ENCODE measurements around the gene DDX31.

Gene DDX31

GRCh38 chr9:132610661-132611060, 59.1 kb downstream of the DDX31 start:
- ChIA-PET CTCF (no interaction called here), POLR2A (no interaction called here)
- TF ChIP-seq NFRKB (IDR thresholded peaks at IDR 0.05) (no peak), L3MBTL2 (conservative IDR thresholded peaks at IDR 0.05) (no peak), HDGF (IDR thresholded peaks at IDR 0.05; ENCODE audit: borderline replicate concordance) (no peak), LEF1 (IDR thresholded peaks at IDR 0.05; ENCODE audit: borderline replicate concordance) (no peak)
- TF ChIP-seq, protein P1, sequence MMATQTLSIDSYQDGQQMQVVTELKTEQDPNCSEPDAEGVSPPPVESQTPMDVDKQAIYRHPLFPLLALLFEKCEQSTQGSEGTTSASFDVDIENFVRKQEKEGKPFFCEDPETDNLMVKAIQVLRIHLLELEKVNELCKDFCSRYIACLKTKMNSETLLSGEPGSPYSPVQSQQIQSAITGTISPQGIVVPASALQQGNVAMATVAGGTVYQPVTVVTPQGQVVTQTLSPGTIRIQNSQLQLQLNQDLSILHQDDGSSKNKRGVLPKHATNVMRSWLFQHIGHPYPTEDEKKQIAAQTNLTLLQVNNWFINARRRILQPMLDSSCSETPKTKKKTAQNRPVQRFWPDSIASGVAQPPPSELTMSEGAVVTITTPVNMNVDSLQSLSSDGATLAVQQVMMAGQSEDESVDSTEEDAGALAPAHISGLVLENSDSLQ (IDR thresholded peaks at IDR 0.05) = no peak
- no peak for DNase-seq (ENCODE audit: extremely low spot score)

DNA sequence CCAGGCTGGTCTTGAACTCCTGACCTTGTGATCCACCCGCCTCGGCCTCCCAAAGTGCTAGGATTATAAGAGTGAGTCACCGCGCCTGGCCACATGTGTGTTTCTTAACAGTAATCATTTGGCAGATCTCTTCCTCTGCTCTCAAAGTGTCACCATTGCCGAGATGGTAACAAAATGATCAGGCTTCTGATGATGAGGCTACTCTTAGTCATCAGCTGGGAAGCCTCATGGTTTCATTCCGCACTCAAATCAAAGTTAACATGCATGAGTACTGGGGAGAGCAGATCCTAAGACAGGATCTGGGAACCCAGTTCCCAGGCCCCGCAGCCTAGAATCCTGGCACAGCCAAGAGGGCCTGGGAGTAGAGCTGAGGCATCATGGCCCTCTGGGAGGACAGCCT, 60.0 kb downstream of the DDX31 start:
- ChIA-PET POLR2A (no interaction called here), CTCF (no interaction called here)
- no peak for DNase-seq (ENCODE audit: extremely low spot score)
- TF ChIP-seq NFRKB (IDR thresholded peaks at IDR 0.05) (no peak), HDGF (IDR thresholded peaks at IDR 0.05; ENCODE audit: borderline replicate concordance) (no peak), SP1 (IDR thresholded peaks at IDR 0.05) (no peak), CTBP1 (IDR thresholded peaks at IDR 0.05; ENCODE audit: borderline replicate concordance) (no peak)

- POLR2A ChIA-PET = no interaction called here
- CTCF ChIA-PET = no interaction called here
- no peak for DNase-seq (ENCODE audit: extremely low spot score)
- TF ChIP-seq FOXA1 (IDR thresholded peaks at IDR 0.05) = no peak
- TF ChIP-seq LEF1 (IDR thresholded peaks at IDR 0.05; ENCODE audit: borderline replicate concordance) = no peak
- TF ChIP-seq L3MBTL2 (conservative IDR thresholded peaks at IDR 0.05) = no peak
- TF ChIP-seq ARNT (IDR thresholded peaks at IDR 0.05) = no peak
- TF ChIP-seq TARDBP (IDR thresholded peaks at IDR 0.05) = no peak
- TF ChIP-seq HDGF (IDR thresholded peaks at IDR 0.05; ENCODE audit: borderline replicate concordance) = no peak
- TF ChIP-seq SUZ12 (IDR thresholded peaks at IDR 0.05) = no peak
- TF ChIP-seq, protein P1 (IDR thresholded peaks at IDR 0.05) = no peak
- TF ChIP-seq CTBP1 (IDR thresholded peaks at IDR 0.05; ENCODE audit: borderline replicate concordance) = no peak
- no peak for TF ChIP-seq FOXM1 (IDR thresholded peaks at IDR 0.05; ENCODE audit: borderline replicate concordance)
- TF ChIP-seq FOXK2 (IDR thresholded peaks at IDR 0.05) = no peak
- TF ChIP-seq BHLHE40 (IDR thresholded peaks at IDR 0.05; ENCODE audit: borderline replicate concordance) = no peak
- TF ChIP-seq ZNF384 (IDR thresholded peaks at IDR 0.05) = no peak
- no peak for TF ChIP-seq SP1 (IDR thresholded peaks at IDR 0.05)
- no peak for TF ChIP-seq ELF4 (IDR thresholded peaks at IDR 0.05)
- no peak for TF ChIP-seq NFRKB (IDR thresholded peaks at IDR 0.05)
Observed at GRCh38 chr9:132609184-132609583, 60.6 kb downstream of the DDX31 start.

DNA sequence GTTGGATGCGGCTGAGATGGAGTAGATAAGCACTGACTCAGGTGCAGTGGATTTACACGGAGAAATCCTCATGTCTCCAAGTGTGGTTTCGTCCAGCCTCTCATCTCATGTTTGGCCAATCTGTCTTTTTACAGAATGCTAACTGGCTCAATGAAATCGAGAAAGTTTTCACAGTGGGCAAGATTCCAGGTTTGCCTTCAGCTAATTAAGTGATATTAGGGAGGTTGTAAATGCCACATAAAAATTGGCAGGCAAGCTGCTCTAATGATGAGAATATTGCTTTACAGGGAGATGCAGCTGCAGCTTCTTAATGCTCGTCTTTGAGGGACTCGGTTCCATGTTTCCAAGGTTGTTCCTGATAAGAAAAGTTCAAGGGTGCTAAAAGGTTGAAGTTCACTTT, 63.7 kb downstream of the DDX31 start:
- CTCF ChIA-PET = no interaction called here
- POLR2A ChIA-PET = no interaction called here
- no peak for TF ChIP-seq FOXK2 (IDR thresholded peaks at IDR 0.05)
- no peak for TF ChIP-seq FOXM1 (IDR thresholded peaks at IDR 0.05; ENCODE audit: borderline replicate concordance)
- TF ChIP-seq LEF1 (IDR thresholded peaks at IDR 0.05; ENCODE audit: borderline replicate concordance) = no peak
- TF ChIP-seq BHLHE40 (IDR thresholded peaks at IDR 0.05; ENCODE audit: borderline replicate concordance) = no peak
- no peak for TF ChIP-seq SUZ12 (IDR thresholded peaks at IDR 0.05)
- DNase-seq (ENCODE audit: extremely low spot score) = no peak

GRCh38 chr9:132605387-132605786, 64.4 kb downstream of the DDX31 start:
- ChIA-PET CTCF (no interaction called here), POLR2A (no interaction called here)
- TF ChIP-seq, protein P1 (IDR thresholded peaks at IDR 0.05) = no peak
- TF ChIP-seq BHLHE40 (IDR thresholded peaks at IDR 0.05; ENCODE audit: borderline replicate concordance) = no peak
- TF ChIP-seq L3MBTL2 (conservative IDR thresholded peaks at IDR 0.05) = no peak
- no peak for TF ChIP-seq HDGF (IDR thresholded peaks at IDR 0.05; ENCODE audit: borderline replicate concordance)
- TF ChIP-seq SUZ12 (IDR thresholded peaks at IDR 0.05) = no peak
- TF ChIP-seq ELF4 (IDR thresholded peaks at IDR 0.05) = no peak
- TF ChIP-seq CTBP1 (IDR thresholded peaks at IDR 0.05; ENCODE audit: borderline replicate concordance) = no peak
- TF ChIP-seq ARNT (IDR thresholded peaks at IDR 0.05) = no peak
- TF ChIP-seq FOXK2 (IDR thresholded peaks at IDR 0.05) = no peak
- TF ChIP-seq ZNF384 (IDR thresholded peaks at IDR 0.05) = no peak

DNA sequence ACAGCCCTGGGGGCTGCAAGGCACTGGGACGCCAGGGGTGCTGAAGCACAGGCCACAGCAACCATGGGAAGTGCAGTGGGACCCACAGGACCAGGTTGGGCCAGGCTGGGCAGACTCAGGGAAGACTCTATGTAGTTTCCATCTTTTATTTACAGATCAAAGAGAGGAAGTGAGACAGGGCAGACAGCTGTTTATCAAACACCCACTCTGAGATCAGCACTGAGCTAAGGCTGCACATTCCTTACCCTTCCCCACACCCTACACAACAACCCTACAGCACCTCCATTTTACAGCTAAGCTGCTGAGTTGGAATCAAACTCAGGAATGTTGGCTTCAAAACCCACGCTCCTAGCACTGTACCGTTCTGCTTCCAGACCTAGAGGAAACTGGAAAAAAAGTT, 67.6 kb downstream of the DDX31 start:
- CTCF ChIA-PET = no interaction called here
- TF ChIP-seq ZNF384 (IDR thresholded peaks at IDR 0.05) = no peak
- no peak for TF ChIP-seq CTBP1 (IDR thresholded peaks at IDR 0.05; ENCODE audit: borderline replicate concordance)
- TF ChIP-seq ELF4 (IDR thresholded peaks at IDR 0.05) = no peak
- no peak for TF ChIP-seq FOXM1 (IDR thresholded peaks at IDR 0.05; ENCODE audit: borderline replicate concordance)
- TF ChIP-seq HDGF (IDR thresholded peaks at IDR 0.05; ENCODE audit: borderline replicate concordance) = no peak
- TF ChIP-seq L3MBTL2 (conservative IDR thresholded peaks at IDR 0.05) = no peak
- no peak for TF ChIP-seq FOXA1 (IDR thresholded peaks at IDR 0.05)
- no peak for TF ChIP-seq NFRKB (IDR thresholded peaks at IDR 0.05)
- TF ChIP-seq SUZ12 (IDR thresholded peaks at IDR 0.05) = no peak
- TF ChIP-seq BHLHE40 (IDR thresholded peaks at IDR 0.05; ENCODE audit: borderline replicate concordance) = no peak
- TF ChIP-seq TARDBP (IDR thresholded peaks at IDR 0.05) = no peak
- TF ChIP-seq SP1 (IDR thresholded peaks at IDR 0.05) = no peak
- no peak for TF ChIP-seq ARNT (IDR thresholded peaks at IDR 0.05)
- TF ChIP-seq LEF1 (IDR thresholded peaks at IDR 0.05; ENCODE audit: borderline replicate concordance) = no peak
- no peak for TF ChIP-seq FOXK2 (IDR thresholded peaks at IDR 0.05)
- no peak for DNase-seq (ENCODE audit: extremely low spot score)
- POLR2A ChIA-PET = no interaction called here

More at GRCh38 chr9:132605387-132605786, 64.4 kb downstream of the DDX31 start:
- no peak for DNase-seq (ENCODE audit: extremely low spot score)

Measured in HEK293T (cell line).